GM12875 (cell line): Measurements from ENCODE around the gene CEP57L1.
"Not testable (repeated sequence)": the region's sequence is repeated elsewhere in the genome, so short reads cannot be mapped to it uniquely, and the experiment has no call there.

Experiments used
- H3K4me3 ChIP-seq: one replicate; pipeline ENCODE4 v1.5.1; 2011; ENCODE audit warnings: low read depth, low read length, control low read depth
- TF ChIP-seq, protein P1 (sequence below): IDR thresholded peaks from 2 replicates; pipeline ENCODE4 v1.5.1; 2011; ENCODE audit warnings: low read depth, mild to moderate bottlenecking, control low read depth, inconsistent platforms, low read length, moderate library complexity, borderline replicate concordance; ENCODE audit not compliant: insufficient read depth

The CEP57L1 gene

DNA sequence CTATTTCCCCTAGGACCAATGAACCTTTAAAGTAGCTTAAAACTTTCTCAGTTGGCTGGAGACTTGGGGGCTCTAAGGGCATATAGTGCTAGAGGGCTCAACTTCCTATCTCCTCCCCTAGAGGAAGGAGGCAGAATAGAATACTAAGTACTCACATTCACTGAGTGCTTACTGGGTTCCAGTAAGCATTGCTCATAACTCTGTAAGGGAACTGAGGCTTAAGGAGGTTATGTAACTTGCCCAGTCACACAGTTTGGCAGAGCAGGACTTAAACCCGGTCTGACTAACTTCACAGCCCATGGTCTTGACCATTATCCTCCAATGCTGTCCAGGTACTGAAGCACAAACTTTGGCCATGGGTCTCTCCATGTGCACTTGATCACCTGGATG is 13.1 kb upstream of the CEP57L1 start:
- no peak overlapping the region for H3K4me3 ChIP-seq
- TF ChIP-seq, protein P1, sequence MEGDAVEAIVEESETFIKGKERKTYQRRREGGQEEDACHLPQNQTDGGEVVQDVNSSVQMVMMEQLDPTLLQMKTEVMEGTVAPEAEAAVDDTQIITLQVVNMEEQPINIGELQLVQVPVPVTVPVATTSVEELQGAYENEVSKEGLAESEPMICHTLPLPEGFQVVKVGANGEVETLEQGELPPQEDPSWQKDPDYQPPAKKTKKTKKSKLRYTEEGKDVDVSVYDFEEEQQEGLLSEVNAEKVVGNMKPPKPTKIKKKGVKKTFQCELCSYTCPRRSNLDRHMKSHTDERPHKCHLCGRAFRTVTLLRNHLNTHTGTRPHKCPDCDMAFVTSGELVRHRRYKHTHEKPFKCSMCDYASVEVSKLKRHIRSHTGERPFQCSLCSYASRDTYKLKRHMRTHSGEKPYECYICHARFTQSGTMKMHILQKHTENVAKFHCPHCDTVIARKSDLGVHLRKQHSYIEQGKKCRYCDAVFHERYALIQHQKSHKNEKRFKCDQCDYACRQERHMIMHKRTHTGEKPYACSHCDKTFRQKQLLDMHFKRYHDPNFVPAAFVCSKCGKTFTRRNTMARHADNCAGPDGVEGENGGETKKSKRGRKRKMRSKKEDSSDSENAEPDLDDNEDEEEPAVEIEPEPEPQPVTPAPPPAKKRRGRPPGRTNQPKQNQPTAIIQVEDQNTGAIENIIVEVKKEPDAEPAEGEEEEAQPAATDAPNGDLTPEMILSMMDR, result no peak

DNA sequence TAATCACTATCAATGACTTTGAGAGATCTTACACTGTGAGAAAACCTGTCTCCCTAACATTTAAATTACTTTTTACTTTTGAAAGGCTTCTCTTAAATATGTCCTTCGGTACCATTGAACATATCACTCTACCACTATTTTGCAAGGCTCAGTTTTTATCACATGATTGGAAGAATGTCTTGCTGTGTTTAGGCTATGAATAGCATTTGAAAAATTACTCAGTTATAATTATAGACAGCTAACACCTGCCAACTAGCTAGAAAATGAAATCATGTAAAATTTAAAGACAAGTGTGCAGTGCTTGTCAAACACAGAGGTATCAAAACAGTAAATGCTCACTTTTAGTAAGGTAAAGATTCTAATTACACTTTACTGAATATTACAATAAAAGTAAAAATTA is 11.7 kb upstream of the CEP57L1 start:
- TF ChIP-seq, protein P1, result no peak
- no peak overlapping the region for H3K4me3 ChIP-seq

DNA sequence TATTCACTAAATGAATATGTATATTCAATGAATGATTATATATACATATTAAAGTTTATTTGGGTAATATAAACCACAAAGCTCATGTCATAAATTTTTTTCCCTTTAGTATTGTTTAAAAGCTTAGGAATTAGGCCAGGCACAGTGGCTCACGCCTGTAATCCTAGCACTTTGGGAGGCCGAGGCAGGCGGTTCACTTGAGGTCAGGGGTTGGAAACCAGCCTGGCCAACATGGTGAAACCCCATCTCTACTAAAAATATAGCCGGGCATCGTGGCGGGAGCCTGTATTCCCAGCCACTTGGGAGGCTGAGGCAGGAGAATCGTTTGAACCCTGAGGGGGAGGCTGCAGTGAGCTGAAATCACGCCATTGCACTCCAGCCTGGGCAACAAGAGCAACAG is 11.2 kb upstream of the CEP57L1 start:
- H3K4me3 ChIP-seq, result not testable (repeated sequence)

DNA sequence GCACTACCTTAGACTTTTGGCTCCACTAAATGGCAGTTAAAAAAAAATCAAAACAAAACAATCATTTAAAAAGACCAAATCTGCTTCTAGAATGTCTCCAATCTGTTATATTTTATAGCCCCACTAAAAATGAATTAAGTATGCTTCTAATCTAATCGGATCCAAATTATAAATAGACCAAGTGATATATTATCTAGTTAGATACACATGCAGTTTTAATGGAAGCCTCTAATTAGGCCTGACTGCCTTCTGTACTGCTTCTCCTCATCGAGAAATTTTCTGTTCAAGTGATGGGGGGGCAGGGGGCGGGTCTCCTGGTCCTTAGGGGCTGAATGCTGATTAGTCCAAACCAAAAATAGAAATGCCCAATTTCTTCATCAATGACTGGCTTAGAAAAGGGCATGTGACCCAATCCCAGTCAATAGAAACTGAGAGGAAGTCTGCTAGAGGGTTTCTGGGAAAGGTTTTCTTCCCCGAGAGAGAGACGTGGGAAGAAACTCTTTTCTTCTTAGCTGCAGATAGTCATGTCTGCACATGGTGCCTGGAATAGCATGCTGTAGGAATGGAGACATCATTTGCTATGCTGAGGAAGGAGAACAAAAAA is 7.5 kb upstream of the CEP57L1 start:
- TF ChIP-seq, protein P1, result no peak
- no peak overlapping the region for H3K4me3 ChIP-seq

DNA sequence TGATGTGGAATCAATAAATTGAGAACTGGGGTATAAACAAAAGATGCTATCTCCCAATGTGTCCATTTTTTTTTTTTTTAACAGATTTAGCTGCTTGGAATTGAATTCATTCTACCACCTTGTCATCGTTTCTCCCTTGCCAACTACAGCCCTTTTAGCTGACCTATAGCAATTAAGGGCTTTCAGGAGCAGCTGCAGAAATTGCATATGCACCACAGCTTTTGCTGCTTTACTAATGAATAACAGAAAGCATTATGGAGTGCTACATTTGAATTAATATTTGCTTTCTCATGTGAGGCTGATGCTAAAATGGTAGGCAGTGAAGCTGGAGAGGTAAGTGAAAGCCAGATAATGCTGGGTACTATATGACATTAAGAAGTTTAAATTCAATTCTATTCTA is 6.3 kb upstream of the CEP57L1 start:
- TF ChIP-seq, protein P1, result no peak
- H3K4me3 ChIP-seq, result no peak overlapping the region

DNA sequence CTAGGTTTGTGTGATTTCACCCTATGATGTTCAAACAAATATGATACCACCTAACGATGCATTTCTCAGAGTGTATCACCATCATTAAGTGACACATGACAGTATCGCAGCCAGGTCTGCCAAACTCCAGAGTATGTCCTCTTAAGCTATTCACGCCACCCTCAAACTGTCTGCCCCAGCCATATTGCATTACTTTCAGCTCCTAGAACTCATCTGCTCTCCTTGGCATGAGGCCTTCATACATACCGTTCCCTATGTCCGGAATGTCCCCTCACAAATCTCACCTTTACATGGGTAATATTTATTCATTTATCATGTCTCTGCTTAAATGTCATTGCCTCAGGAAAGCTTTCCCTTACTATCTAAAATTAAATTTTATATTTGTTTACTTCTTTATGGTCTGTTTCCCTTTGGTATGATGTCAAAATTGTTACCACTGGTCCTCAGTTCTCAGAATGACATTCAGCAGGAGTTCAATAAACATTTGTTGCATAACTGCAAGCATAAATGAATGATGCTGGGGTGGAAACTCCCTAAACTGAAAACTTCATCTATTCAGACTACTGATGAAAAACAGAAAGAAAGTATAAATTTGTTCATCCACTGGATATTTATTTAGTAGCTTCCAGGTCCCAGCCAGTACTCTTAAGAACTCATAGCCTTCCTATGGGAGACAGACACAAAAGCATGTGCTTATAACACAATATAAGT is 3.8 kb upstream of the CEP57L1 start:
- TF ChIP-seq, protein P1, result no peak
- H3K4me3 ChIP-seq, result no peak overlapping the region

DNA sequence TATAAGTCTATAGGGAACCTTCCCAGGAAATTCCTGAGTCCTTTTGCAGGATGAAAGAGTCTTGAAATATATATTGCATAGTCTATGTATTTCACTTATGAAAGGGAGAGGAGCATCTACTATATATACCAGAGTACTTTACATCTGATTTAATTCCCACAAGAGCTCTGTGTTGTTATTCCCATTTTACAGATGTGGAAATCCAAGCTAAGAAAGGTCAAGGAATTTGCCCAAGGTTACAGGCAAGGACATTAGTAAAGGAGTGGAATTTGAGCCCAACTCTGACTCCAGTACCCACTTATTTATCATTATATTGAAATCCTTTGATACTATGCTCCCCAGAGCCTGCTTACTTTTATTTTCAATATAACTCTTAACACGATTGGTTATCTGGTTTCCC is 3.2 kb upstream of the CEP57L1 start:
- TF ChIP-seq, protein P1, result no peak
- H3K4me3 ChIP-seq, result no peak overlapping the region
